Gastrocnemius medialis (tissue), 4 donors: ENCODE measurements around the gene SLC22A1. TPM values are rescaled to one million over a fixed set of nuclear protein-coding genes. Genes with fewer than 3 reads are reported as not detected.

ENCODE experiments used
- ATAC-seq, 2 donors: fragments of 150-250 bp; one replicate each; pipeline ENCODE4 v1.9.1; 2016
- DNase-seq, 2 donors: peaks; one replicate each; pipeline ENCODE4 v3.0.0-alpha.2; 2019
- H3K27ac ChIP-seq, 4 donors: fragments of 200-600 bp; sonication (generic); 1 replicate in 1 of 4; 2 replicates in 3 of 4; pipeline ENCODE4 v1.5.1; 2016 to 2018; ENCODE audit warnings: mild to moderate bottlenecking in 2 of 4, moderate library complexity in 1 of 4
- H3K27me3 ChIP-seq, 3 donors: fragments of 200-600 bp; sonication (generic) in 2 of 3; 1 replicate in 1 of 3; 2 replicates in 2 of 3; pipeline versions ENCODE4 v1.5.1 to v1.6.0; 2016 to 2019; ENCODE audit warnings: mild to moderate bottlenecking in 1 of 3, moderate library complexity in 1 of 3
- H3K36me3 ChIP-seq, 2 donors: fragments of 200-600 bp; sonication (generic) in 1 of 2; one replicate each; pipeline ENCODE4 v1.5.1; 2017 to 2018
- H3K4me1 ChIP-seq, 2 donors: fragments of 200-600 bp; sonication (generic) in 1 of 2; one replicate each; pipeline ENCODE4 v1.5.1; 2016 to 2017; ENCODE audit warnings: mild to moderate bottlenecking in 2 of 2
- H3K4me3 ChIP-seq, 4 donors: fragments of 200-600 bp; sonication (generic) in 3 of 4; 1 replicate in 1 of 4; 2 replicates in 3 of 4; pipeline ENCODE4 v1.5.1; 2016 to 2019; ENCODE audit warnings: mild to moderate bottlenecking in 2 of 4
- H3K9me3 ChIP-seq, 3 donors: fragments of 200-600 bp; sonication (generic) in 2 of 3; 1 replicate in 1 of 3; 2 replicates in 2 of 3; pipeline ENCODE4 v1.5.1; 2016 to 2019
- POLR2A ChIP-seq, 2 donors: fragments of 450-650 bp; IDR thresholded peaks; one replicate each; pipeline ENCODE4 v1.6.1; 2017; ENCODE audit warnings: antibody characterized with exemption in 2 of 2, mild to moderate bottlenecking in 2 of 2, moderate library complexity in 2 of 2
- in situ Hi-C, 4 donors: fragments of 200-750 bp; cut with MboI; loops; one replicate each; pipeline versions ENCODE4 v1.15.0 to v1.8.0; 2017; ENCODE audit warnings: low sequenced_read_pairs in 4 of 4
- intact Hi-C: fragments of 100-400 bp; cut with DNase I; formaldehyde crosslinking; loops from one replicate; pipeline ENCODE4 v1.15.1; 2023; ENCODE audit warnings: low total_unique reads
- total RNA-seq, 4 donors: library from RNA; depleted of rRNA; stranded (reverse); fragments of >200 nt; gene quantifications; one replicate each; pipeline versions ENCODE4 v1.1.0 to v1.2.3, GENCODE V29; 2016
- TF ChIP-seq, protein P1 (sequence below), 5 experiments: fragments of 450-650 bp in 3 of 5; fragments of 200-600 bp in 2 of 5; sonication (generic) in 2 of 5; IDR thresholded peaks in 4 of 5; conservative IDR thresholded peaks in 1 of 5; 1 replicate in 4 of 5; 2 replicates in 1 of 5; pipeline ENCODE4 v1.5.1; 2016 to 2019; ENCODE audit warnings: antibody characterized with exemption in 5 of 5, mild to moderate bottlenecking in 3 of 5, moderate library complexity in 3 of 5

The SLC22A1 gene
- total RNA-seq, 4 donors from 2014 or later = 0.78 to 1.4 (median 1.1) TPM

DNA sequence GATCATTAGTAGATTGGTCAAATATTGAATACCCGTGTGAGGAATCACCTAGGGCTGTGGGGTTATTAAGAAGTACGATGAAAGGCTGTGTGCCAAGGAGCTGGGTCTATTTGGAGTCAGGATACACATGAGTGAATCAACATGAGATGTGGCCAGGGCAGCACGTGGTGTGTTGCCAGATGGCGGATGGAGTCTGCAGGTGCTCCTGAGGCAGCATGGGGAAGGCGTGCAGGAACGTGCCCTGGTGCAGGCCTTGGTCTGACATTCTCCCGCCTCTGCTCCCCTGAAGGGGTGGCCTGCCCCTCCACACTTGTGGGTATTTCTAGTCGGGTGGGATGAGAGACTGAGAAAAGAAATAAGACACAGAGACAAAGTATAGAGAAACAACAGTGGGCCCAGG lies 39.0 kb upstream of the SLC22A1 start:
- no peak for DNase-seq
- H3K9me3 ChIP-seq = no peaks in the 10 kb centered on the region
- in situ Hi-C loops = loop anchor here in 2 of 4 donors (10.0 to 25.0 kb wide), 2 partner anchors 220 to 372 kb away; no protein-coding TSS in a partner anchor
- no peak overlapping the region for H3K4me3 ChIP-seq
- H3K36me3 ChIP-seq = peaks cover 0 to 84% of the 10 kb centered on the region in 2 donors
- intact Hi-C loops = loop anchor here (10.0 kb wide), 1 partner anchor 218 kb away; no protein-coding TSS in a partner anchor
- no peak overlapping the region for H3K27ac ChIP-seq
- no peaks in the 10 kb centered on the region for H3K4me1 ChIP-seq
- TF ChIP-seq, protein P1, sequence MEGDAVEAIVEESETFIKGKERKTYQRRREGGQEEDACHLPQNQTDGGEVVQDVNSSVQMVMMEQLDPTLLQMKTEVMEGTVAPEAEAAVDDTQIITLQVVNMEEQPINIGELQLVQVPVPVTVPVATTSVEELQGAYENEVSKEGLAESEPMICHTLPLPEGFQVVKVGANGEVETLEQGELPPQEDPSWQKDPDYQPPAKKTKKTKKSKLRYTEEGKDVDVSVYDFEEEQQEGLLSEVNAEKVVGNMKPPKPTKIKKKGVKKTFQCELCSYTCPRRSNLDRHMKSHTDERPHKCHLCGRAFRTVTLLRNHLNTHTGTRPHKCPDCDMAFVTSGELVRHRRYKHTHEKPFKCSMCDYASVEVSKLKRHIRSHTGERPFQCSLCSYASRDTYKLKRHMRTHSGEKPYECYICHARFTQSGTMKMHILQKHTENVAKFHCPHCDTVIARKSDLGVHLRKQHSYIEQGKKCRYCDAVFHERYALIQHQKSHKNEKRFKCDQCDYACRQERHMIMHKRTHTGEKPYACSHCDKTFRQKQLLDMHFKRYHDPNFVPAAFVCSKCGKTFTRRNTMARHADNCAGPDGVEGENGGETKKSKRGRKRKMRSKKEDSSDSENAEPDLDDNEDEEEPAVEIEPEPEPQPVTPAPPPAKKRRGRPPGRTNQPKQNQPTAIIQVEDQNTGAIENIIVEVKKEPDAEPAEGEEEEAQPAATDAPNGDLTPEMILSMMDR (IDR thresholded peaks at IDR 0.05 in 4 of 5, conservative IDR thresholded peaks at IDR 0.05 in 1 of 5) = no peak
- TF ChIP-seq POLR2A (IDR thresholded peaks at IDR 0.05) = no peak
- H3K27me3 ChIP-seq = no peaks in the 10 kb centered on the region
- ATAC-seq = no peak

DNA sequence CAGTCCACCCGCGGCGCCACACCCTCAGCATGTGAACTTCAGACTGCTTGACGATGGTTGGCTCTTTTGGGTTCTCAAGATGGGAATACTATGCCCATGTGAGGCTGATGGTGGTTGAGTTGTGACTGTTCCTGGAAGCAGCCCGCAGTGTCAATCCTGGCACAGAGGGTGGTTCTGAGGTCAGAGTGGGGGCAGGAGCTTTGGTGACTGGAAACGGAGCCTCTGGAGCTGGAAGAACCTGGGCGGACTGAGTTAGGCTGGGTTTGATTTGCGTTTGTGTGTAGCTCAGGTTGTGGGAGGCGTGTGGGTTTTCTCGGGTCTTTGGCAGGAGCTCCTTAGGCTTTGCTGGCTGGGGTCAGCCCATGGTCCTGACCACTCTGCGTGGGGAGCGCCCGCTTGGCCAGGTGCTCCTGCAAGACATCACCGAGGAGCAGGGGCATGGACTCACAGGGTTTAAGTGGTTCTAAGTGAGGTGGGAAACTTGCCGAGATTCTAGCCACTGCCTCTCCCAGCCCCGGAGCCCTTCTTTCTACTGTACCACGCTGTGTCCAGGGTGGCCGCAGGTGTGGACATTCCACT lies 37.3 kb upstream of the SLC22A1 start:
- ATAC-seq (no peak), DNase-seq (no peak)
- no peak overlapping the region for H3K4me3 ChIP-seq
- H3K36me3 ChIP-seq = peaks cover 0 to 73% of the 10 kb centered on the region in 2 donors
- in situ Hi-C loops = loop anchor here in 2 of 4 donors (10.0 to 25.0 kb wide), 2 partner anchors 222 to 371 kb away; no protein-coding TSS in a partner anchor
- no peaks in the 10 kb centered on the region for H3K4me1 ChIP-seq
- H3K9me3 ChIP-seq = no peaks in the 10 kb centered on the region
- intact Hi-C loops = loop anchor here (10.0 kb wide), 1 partner anchor 219 kb away; no protein-coding TSS in a partner anchor
- TF ChIP-seq, protein P1 (IDR thresholded peaks at IDR 0.05 in 4 of 5, conservative IDR thresholded peaks at IDR 0.05 in 1 of 5) = no peak
- TF ChIP-seq POLR2A (IDR thresholded peaks at IDR 0.05) = no peak
- no peak overlapping the region for H3K27ac ChIP-seq
- no peaks in the 10 kb centered on the region for H3K27me3 ChIP-seq

DNA sequence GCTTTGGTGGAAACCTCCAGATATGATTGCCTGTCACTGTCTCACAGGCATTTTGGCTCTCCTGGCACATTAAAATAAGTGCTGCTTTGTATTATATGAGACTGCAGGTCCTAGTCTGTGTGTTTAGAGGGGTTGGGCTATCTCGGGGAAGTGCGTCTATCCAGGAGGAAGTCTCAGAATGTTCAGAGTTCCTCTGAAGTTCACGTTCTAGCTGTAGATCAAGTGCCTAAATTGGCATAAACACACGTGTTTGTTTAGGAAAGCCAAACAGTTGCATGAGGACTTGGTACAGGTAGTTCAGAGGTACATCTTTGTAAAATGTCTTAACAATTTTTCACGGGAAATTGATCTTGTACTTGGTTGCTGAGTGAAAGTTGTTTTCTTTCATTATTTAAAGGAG lies 36.4 kb upstream of the SLC22A1 start:
- Histone ChIP-seq H3K9me3 (no peaks in the 10 kb centered on the region), H3K4me1 (no peaks in the 10 kb centered on the region), H3K27ac (no peak overlapping the region), H3K4me3 (no peak overlapping the region), H3K36me3 (peaks cover 0 to 73% of the 10 kb centered on the region in 2 donors), H3K27me3 (no peaks in the 10 kb centered on the region)
- in situ Hi-C loops = loop anchor here in 2 of 4 donors (10.0 to 25.0 kb wide), 2 partner anchors 223 to 370 kb away; no protein-coding TSS in a partner anchor
- DNase-seq (no peak), ATAC-seq (no peak)
- intact Hi-C loops = loop anchor here (10.0 kb wide), 1 partner anchor 220 kb away; no protein-coding TSS in a partner anchor
- no peak for TF ChIP-seq POLR2A (IDR thresholded peaks at IDR 0.05)
- TF ChIP-seq, protein P1 (IDR thresholded peaks at IDR 0.05 in 4 of 5, conservative IDR thresholded peaks at IDR 0.05 in 1 of 5) = no peak

DNA sequence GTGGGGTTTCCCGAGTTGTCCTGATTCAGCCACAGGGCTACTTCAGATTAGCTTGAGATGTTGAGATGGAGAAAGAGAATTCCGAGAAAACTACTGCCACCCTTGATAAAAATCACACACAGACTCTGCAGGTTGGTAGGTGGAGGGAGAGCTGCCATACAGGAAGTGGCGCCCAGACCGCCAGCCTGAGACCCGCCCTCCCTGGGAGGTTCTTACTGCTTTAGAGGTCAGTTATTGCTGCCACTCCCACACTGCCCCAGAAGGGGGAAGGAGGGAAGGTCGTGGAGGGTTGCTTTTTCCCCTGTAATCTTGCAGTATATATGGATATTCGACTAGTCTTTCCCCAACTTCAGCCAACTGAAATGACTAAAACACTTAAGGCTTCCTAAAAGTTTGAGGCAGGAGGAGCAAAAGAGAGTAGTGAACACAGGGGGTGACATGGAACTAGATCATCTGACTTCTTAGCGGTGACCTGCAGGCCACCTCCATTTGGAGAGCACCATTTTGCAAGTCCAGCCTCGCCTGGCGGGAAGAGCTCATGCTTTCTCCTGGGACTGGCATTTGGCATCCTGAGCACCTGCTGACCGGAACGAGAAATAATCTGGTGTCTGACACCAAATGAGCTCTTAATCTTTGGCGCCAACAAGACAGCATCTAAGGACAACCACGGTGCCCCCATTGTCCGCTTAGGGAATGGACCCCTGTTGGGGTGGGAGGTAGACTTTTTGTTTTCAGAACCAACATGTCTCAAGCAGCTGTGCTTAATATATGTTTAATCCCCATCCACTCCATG lies 35.7 kb upstream of the SLC22A1 start:
- Histone ChIP-seq H3K9me3 (no peaks in the 10 kb centered on the region), H3K36me3 (peaks cover 0 to 73% of the 10 kb centered on the region in 2 donors), H3K27ac (no peak overlapping the region), H3K4me3 (no peak overlapping the region), H3K27me3 (no peaks in the 10 kb centered on the region), H3K4me1 (no peaks in the 10 kb centered on the region)
- ATAC-seq (no peak), DNase-seq (no peak)
- intact Hi-C loops = loop anchor here (10.0 kb wide), 1 partner anchor 221 kb away; no protein-coding TSS in a partner anchor
- TF ChIP-seq POLR2A (IDR thresholded peaks at IDR 0.05) = no peak
- TF ChIP-seq, protein P1 (IDR thresholded peaks at IDR 0.05 in 4 of 5, conservative IDR thresholded peaks at IDR 0.05 in 1 of 5) = no peak
- in situ Hi-C loops = loop anchor here in 2 of 4 donors (10.0 to 25.0 kb wide), 2 partner anchors 224 to 369 kb away; no protein-coding TSS in a partner anchor
